CD4-positive, alpha-beta T cell (primary cell): ENCODE data around the gene COL25A1. TPM values are rescaled to one million over a fixed set of nuclear protein-coding genes. Genes with fewer than 3 reads are reported as not detected.

ENCODE experiments used
- ATAC-seq: fragments of 200-7000 bp; cut with Tn5 transposase; one replicate; pipeline ENCODE4 v1.10.0; 2022; ENCODE audit warnings: mild to moderate bottlenecking; ENCODE audit not compliant: poor library complexity
- CTCF ChIA-PET: fragments of 350-600 bp; sonication (Branson Sonifier 250); formaldehyde crosslinking; loops from one replicate; lab custom pipeline; 2021; ENCODE audit warnings: antibody characterized with exemption, inconsistent platforms; lab: Charles Lee
- POLR2A ChIA-PET: fragments of 350-600 bp; sonication (Branson Sonifier 250); formaldehyde crosslinking; loops from one replicate; lab custom pipeline; 2021; ENCODE audit warnings: antibody characterized with exemption, inconsistent platforms; lab: Charles Lee
- DNase-seq, 14 experiments: peaks; one replicate each; pipeline ENCODE4 v3.0.0-alpha.2; 2013 to 2020; ENCODE audit warnings: mixed read lengths in 2 of 14
- H3K27ac ChIP-seq, 2 donors: one replicate each; pipeline versions ENCODE4 v1.5.1 to v1.7.0; 2013; ENCODE audit warnings: low read length in 2 of 2, low read depth in 1 of 2, mild to moderate bottlenecking in 1 of 2
- H3K27me3 ChIP-seq, 2 experiments: 1 replicate in 1 of 2; 2 replicates in 1 of 2; pipeline versions ENCODE4 v1.6.1 to v1.7.0; 2013; ENCODE audit warnings: low read length in 2 of 2, control low read depth in 1 of 2, mild to moderate bottlenecking in 1 of 2, moderate library complexity in 1 of 2; ENCODE audit not compliant: insufficient read depth in 2 of 2, control insufficient read depth in 1 of 2
- H3K36me3 ChIP-seq: one replicate; pipeline ENCODE4 v1.6.1; 2013; ENCODE audit warnings: low read length, control low read depth; ENCODE audit not compliant: insufficient read depth
- H3K4me1 ChIP-seq: one replicate; pipeline ENCODE4 v1.6.1; 2013; ENCODE audit warnings: low read length, control low read depth; ENCODE audit not compliant: insufficient read depth
- H3K4me3 ChIP-seq: one replicate; pipeline ENCODE4 v1.5.1; 2013; ENCODE audit warnings: mild to moderate bottlenecking, low read length, moderate library complexity
- H3K9me3 ChIP-seq, 2 experiments: 1 replicate in 1 of 2; 2 replicates in 1 of 2; pipeline versions ENCODE4 v1.6.1 to v1.7.0; 2013; ENCODE audit warnings: low read length in 2 of 2, mild to moderate bottlenecking in 2 of 2, control low read depth in 1 of 2, moderate library complexity in 1 of 2; ENCODE audit not compliant: control insufficient read depth in 1 of 2, insufficient read depth in 1 of 2
- H3K27ac Mint-ChIP-seq: one replicate; pipeline ENCODE4 v1.8.0; 2020; ENCODE audit warnings: mixed read lengths
- H3K27me3 Mint-ChIP-seq: one replicate; pipeline ENCODE4 v1.8.0; 2021; ENCODE audit warnings: mixed read lengths
- H3K36me3 Mint-ChIP-seq: one replicate; pipeline ENCODE4 v1.8.0; 2021; ENCODE audit warnings: low read depth, mixed read lengths
- H3K4me1 Mint-ChIP-seq: one replicate; pipeline ENCODE4 v1.8.0; 2021; ENCODE audit warnings: low read depth, mixed read lengths
- H3K4me3 Mint-ChIP-seq: one replicate; pipeline ENCODE4 v1.8.0; 2020; ENCODE audit warnings: mild to moderate bottlenecking, mixed read lengths
- H3K9me3 Mint-ChIP-seq: one replicate; pipeline ENCODE4 v1.8.0; 2020; ENCODE audit warnings: mixed read lengths
- intact Hi-C, 2 experiments: fragments of 100-400 bp; cut with DNase I in 1 of 2; cut with micrococcal nuclease in 1 of 2; formaldehyde crosslinking; loops; one replicate each; pipeline versions ENCODE4 v1.15.1 to v1.9.0; 2023 to 2025; cut with DNase I, micrococcal nuclease
- total RNA-seq, 174 experiments: library from RNA in 2 of 174; stranded (reverse) in 2 of 174; gene quantifications; one replicate each; pipeline ENCODE4 v1.2.3 and lab custom pipeline; 2021 to 2026
- TF ChIP-seq, protein P1 (sequence below): fragments of 200-600 bp; IDR thresholded peaks from one replicate; pipeline ENCODE4 v1.8.0; 2022; ENCODE audit warnings: antibody characterized with exemption, mild to moderate bottlenecking

The COL25A1 gene
- total RNA-seq, 2 experiments from 2014 or later: 0.42 TPM; not detected in 1

DNA sequence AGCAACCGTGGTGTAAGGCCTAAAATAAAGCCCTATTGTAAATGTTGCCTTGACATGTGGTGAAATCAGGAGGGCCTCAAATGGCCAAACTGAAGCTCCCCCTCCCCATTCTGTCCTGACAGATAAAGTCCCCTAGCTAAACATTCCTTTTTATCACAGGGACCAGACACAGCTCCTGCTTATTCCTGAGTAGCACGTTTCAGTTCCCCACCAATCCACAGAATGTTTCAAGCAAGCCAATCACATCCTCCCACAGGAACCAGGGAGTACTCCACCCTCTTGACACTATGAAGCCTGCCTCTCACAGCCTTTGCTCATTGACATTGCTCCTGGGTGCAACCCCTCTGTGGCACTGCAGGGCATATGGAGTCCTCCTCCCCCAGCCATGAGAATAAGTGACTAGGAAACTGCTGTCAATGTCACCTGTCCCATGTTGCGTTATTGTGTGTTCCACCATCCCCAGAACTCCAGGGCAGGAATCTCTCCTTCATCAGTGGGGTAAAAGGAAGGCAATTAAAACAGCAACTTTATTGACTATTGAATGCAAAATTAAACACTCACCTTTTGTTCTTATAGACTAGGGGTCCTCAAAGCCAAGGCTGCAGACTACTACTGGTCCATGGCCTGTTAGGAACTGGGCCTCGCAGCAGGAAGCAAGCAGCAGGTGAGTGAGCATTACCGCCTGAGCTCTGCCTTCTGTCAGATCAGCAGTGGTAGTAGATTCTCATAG lies 128.1 kb downstream of the COL25A1 start:
- H3K27me3 Mint-ChIP-seq: no peaks in the 10 kb centered on the region
- H3K9me3 ChIP-seq: no peaks in the 10 kb centered on the region

GRCh38 chr4:109172301-109172700 lies 130.2 kb downstream of the COL25A1 start:
- Mint-ChIP-seq H3K27me3 (no peaks in the 10 kb centered on the region), H3K4me1 (no peaks in the 10 kb centered on the region), H3K4me3 (no peak overlapping the region), H3K9me3 (no peaks in the 10 kb centered on the region), H3K27ac (no peak overlapping the region), H3K36me3 (no peaks in the 10 kb centered on the region)
- H3K9me3 ChIP-seq: no peaks in the 10 kb centered on the region
- no peak overlapping the region for H3K27ac ChIP-seq
- no peaks in the 10 kb centered on the region for H3K4me1 ChIP-seq
- ChIA-PET CTCF (no interaction called here), POLR2A (no interaction called here)
- H3K36me3 ChIP-seq: no peaks in the 10 kb centered on the region
- intact Hi-C loops: no loop called here
- H3K27me3 ChIP-seq: no peaks in the 10 kb centered on the region
- DNase-seq: no peak
- no peak for ATAC-seq
- TF ChIP-seq, protein P1, sequence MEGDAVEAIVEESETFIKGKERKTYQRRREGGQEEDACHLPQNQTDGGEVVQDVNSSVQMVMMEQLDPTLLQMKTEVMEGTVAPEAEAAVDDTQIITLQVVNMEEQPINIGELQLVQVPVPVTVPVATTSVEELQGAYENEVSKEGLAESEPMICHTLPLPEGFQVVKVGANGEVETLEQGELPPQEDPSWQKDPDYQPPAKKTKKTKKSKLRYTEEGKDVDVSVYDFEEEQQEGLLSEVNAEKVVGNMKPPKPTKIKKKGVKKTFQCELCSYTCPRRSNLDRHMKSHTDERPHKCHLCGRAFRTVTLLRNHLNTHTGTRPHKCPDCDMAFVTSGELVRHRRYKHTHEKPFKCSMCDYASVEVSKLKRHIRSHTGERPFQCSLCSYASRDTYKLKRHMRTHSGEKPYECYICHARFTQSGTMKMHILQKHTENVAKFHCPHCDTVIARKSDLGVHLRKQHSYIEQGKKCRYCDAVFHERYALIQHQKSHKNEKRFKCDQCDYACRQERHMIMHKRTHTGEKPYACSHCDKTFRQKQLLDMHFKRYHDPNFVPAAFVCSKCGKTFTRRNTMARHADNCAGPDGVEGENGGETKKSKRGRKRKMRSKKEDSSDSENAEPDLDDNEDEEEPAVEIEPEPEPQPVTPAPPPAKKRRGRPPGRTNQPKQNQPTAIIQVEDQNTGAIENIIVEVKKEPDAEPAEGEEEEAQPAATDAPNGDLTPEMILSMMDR: no peak
- H3K4me3 ChIP-seq: no peak overlapping the region

More for the DNA sequence above, 128.1 kb downstream of the COL25A1 start:
- Mint-ChIP-seq H3K36me3 (no peaks in the 10 kb centered on the region), H3K4me1 (no peaks in the 10 kb centered on the region), H3K4me3 (no peak overlapping the region), H3K9me3 (no peaks in the 10 kb centered on the region), H3K27ac (no peak overlapping the region)
- Histone ChIP-seq H3K36me3 (no peaks in the 10 kb centered on the region), H3K4me3 (no peak overlapping the region), H3K4me1 (no peaks in the 10 kb centered on the region), H3K27me3 (no peaks in the 10 kb centered on the region), H3K27ac (no peak overlapping the region)
- ATAC-seq (no peak), DNase-seq (no peak)
- POLR2A ChIA-PET: no interaction called here
- TF ChIP-seq, protein P1: no peak
- intact Hi-C loops: no loop called here
- CTCF ChIA-PET: no interaction called here

DNA sequence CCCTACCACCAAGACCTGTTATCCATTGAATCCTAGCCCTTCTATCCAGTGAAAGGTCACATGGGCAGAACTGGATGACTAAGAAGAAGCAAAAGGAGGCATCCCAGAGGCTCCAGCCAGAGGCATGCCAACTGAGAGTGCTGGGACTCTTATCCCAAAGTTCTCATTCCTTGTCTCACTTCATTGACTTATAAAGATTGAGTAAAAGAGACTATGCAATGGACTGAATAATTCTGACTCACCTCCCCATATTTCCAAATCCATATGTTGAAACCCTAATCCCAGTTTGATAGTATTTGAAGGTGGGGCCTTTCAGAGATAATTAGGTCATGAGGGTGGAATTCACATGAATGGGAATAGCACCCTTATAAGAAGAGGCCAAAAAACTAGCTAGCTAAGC lies 131.4 kb downstream of the COL25A1 start:
- no peaks in the 10 kb centered on the region for H3K4me1 Mint-ChIP-seq
- H3K36me3 Mint-ChIP-seq: no peaks in the 10 kb centered on the region
- TF ChIP-seq, protein P1: no peak
- intact Hi-C loops: no loop called here
- H3K9me3 ChIP-seq: no peaks in the 10 kb centered on the region
- no peaks in the 10 kb centered on the region for H3K9me3 Mint-ChIP-seq
- POLR2A ChIA-PET: no interaction called here
- no peak overlapping the region for H3K4me3 ChIP-seq
- DNase-seq: no peak
- CTCF ChIA-PET: no interaction called here
- no peaks in the 10 kb centered on the region for H3K36me3 ChIP-seq
- no peak overlapping the region for H3K27ac Mint-ChIP-seq
- H3K27me3 ChIP-seq: no peaks in the 10 kb centered on the region
- H3K4me3 Mint-ChIP-seq: no peak overlapping the region
- ATAC-seq: no peak
- no peaks in the 10 kb centered on the region for H3K27me3 Mint-ChIP-seq
- H3K27ac ChIP-seq: no peak overlapping the region
- H3K4me1 ChIP-seq: no peaks in the 10 kb centered on the region
